GM23248 (cell line): ENCODE measurements around the gene ASB4. TPM values are rescaled to one million over a fixed set of nuclear protein-coding genes. Genes with fewer than 3 reads are reported as not detected.

ENCODE experiments used
- DNase-seq: peaks from one replicate; pipeline ENCODE4 v3.0.0-alpha.2; 2015
- H2AFZ ChIP-seq: fragments of 200-600 bp; sonication (generic); 2 replicates; pipeline ENCODE4 v1.6.1; 2016; ENCODE audit warnings: antibody characterized with exemption
- H3F3A ChIP-seq: fragments of 200-600 bp; sonication (generic); 2 replicates; pipeline ENCODE4 v1.6.1; 2016; ENCODE audit warnings: mild to moderate bottlenecking, antibody characterized with exemption, mixed run types; ENCODE audit not compliant: insufficient read depth
- H3K27ac ChIP-seq: fragments of 200-600 bp; sonication (generic); 2 replicates; pipeline ENCODE4 v1.5.1; 2016; ENCODE audit warnings: mild to moderate bottlenecking
- H3K27me3 ChIP-seq: fragments of 200-600 bp; sonication (generic); replicated peaks from 2 replicates; pipeline ENCODE4 v1.6.1; 2016; ENCODE audit warnings: mild to moderate bottlenecking; ENCODE audit not compliant: insufficient read depth
- H3K36me3 ChIP-seq: fragments of 200-600 bp; sonication (generic); 2 replicates; pipeline ENCODE4 v1.6.1; 2016; ENCODE audit warnings: low read depth, mild to moderate bottlenecking
- H3K4me1 ChIP-seq: fragments of 200-600 bp; sonication (generic); 2 replicates; pipeline ENCODE4 v1.6.1; 2016; ENCODE audit warnings: mild to moderate bottlenecking; ENCODE audit not compliant: insufficient read depth
- H3K4me2 ChIP-seq: fragments of 200-600 bp; sonication (generic); one replicate; pipeline ENCODE4 v1.6.1; 2016; ENCODE audit warnings: mild to moderate bottlenecking; ENCODE audit not compliant: unreplicated experiment
- H3K4me3 ChIP-seq: fragments of 200-600 bp; sonication (generic); 2 replicates; pipeline ENCODE4 v1.5.1; 2016; ENCODE audit warnings: mild to moderate bottlenecking
- H3K79me2 ChIP-seq: fragments of 200-600 bp; sonication (generic); 2 replicates; pipeline ENCODE4 v1.6.1; 2016; ENCODE audit warnings: mild to moderate bottlenecking; ENCODE audit not compliant: insufficient read depth
- H3K9ac ChIP-seq: fragments of 200-600 bp; sonication (generic); 2 replicates; pipeline ENCODE4 v1.6.1; 2016; ENCODE audit warnings: mild to moderate bottlenecking
- H3K9me2 ChIP-seq: fragments of 200-600 bp; sonication (generic); 2 replicates; pipeline ENCODE4 v1.6.1; 2016; ENCODE audit warnings: mixed run types, mild to moderate bottlenecking, moderate library complexity; ENCODE audit not compliant: insufficient read depth
- H3K9me3 ChIP-seq: fragments of 200-600 bp; sonication (generic); one replicate; pipeline ENCODE4 v1.6.1; 2017; ENCODE audit warnings: low read depth
- H4K20me1 ChIP-seq: fragments of 200-600 bp; sonication (generic); 2 replicates; pipeline ENCODE4 v1.6.0; 2016; ENCODE audit not compliant: insufficient read depth
- EZH2 ChIP-seq: fragments of 200-600 bp; sonication (generic); IDR thresholded peaks from 2 replicates; pipeline ENCODE4 v1.6.1; 2018; ENCODE audit warnings: antibody characterized with exemption, mild to moderate bottlenecking; ENCODE audit not compliant: insufficient read depth, poor library complexity, severe bottlenecking
- EZH2phosphoT487 ChIP-seq: fragments of 200-600 bp; sonication (generic); IDR thresholded peaks from 2 replicates; pipeline ENCODE4 v1.6.1; 2018; ENCODE audit warnings: antibody characterized with exemption, moderate library complexity, mild to moderate bottlenecking, low read depth; ENCODE audit not compliant: insufficient read depth
- WGBS, 2 experiments: methylation state at CpG; one replicate each; pipeline ENCODE4 v1.1.6; 2015 to 2017; ENCODE audit warnings: low lambda C conversion rate in 2 of 2, low coverage in 1 of 2; ENCODE audit errors: missing lambda C conversion rate in 2 of 2; 5-methylcytosine and 5-hydroxymethylcytosine counted together
- in situ Hi-C: fragments of 300-500 bp; cut with MboI; formaldehyde crosslinking; loops from 2 replicates; pipeline ENCODE4 v1.15.0; 2020
- polyA plus RNA-seq: library from polyadenylated mRNA; unstranded; fragments of >200 nt; fragmentation: Nextera tagmentation; extraction: Ambion mirVana; gene quantifications from 2 replicates; pipeline ENCODE4 v1.2.1, GENCODE V29; 2016
- total RNA-seq: library from RNA; depleted of rRNA; stranded (reverse); fragments of >200 nt; shearing (Covaris generic); gene quantifications from 2 replicates; pipeline ENCODE4 v1.2.3, GENCODE V29; 2014

The ASB4 gene
- total and polyA plus RNA-seq, 2 experiments from 2014 or later = not detected

GRCh38 chr7:95467912-95468607, 17.7 kb upstream of the ASB4 start:
- H3K9ac ChIP-seq = no peak overlapping the region
- in situ Hi-C loops = no loop called here
- H2AFZ ChIP-seq = no peak overlapping the region
- no peaks in the 10 kb centered on the region; the same call in 1 of the 2 replicates for H3F3A ChIP-seq
- no peak overlapping the region for H3K4me3 ChIP-seq
- H3K9me2 ChIP-seq = no peaks in the 10 kb centered on the region
- no peaks in the 10 kb centered on the region for H3K9me3 ChIP-seq
- peaks cover 7% of the 10 kb centered on the region; the same call in 1 of the 2 replicates for H3K4me1 ChIP-seq
- H3K4me2 ChIP-seq = no peak overlapping the region
- no peaks in the 10 kb centered on the region for H3K27me3 ChIP-seq
- H3K27ac ChIP-seq = no peak overlapping the region
- no peaks in the 10 kb centered on the region for H3K79me2 ChIP-seq
- no peaks in the 10 kb centered on the region for H4K20me1 ChIP-seq
- TF ChIP-seq EZH2 (no peak), EZH2phosphoT487 (no peak)
- DNase-seq = no peak
- no peaks in the 10 kb centered on the region for H3K36me3 ChIP-seq
- 82 to 100% methylated on average over 1 of the region's 1 CpG for WGBS, 2 experiments

DNA sequence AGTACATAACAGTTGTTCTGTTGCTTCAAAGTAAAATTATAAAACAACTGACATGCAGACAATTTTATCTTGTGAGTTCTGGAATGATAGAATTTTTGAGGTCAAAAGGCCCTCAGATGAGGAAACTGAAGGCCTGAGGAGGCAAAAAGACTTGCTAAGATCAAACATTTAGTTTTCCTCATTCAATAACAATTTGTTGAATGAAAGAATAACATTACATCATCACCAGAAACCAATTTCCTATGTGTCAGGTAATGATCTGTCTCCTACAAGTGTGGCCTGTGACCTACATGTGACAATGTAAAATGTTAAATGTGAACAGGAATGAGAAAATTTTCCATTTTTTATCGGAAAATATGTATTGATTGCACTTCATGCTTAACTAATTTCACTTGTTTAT, 16.6 kb upstream of the ASB4 start:
- in situ Hi-C loops = no loop called here
- no peaks in the 10 kb centered on the region for H3K36me3 ChIP-seq
- TF ChIP-seq EZH2phosphoT487 (no peak), EZH2 (no peak)
- no peaks in the 10 kb centered on the region for H4K20me1 ChIP-seq
- H2AFZ ChIP-seq = no peak overlapping the region
- H3K9ac ChIP-seq = no peak overlapping the region
- H3K79me2 ChIP-seq = no peaks in the 10 kb centered on the region
- no peaks in the 10 kb centered on the region for H3K27me3 ChIP-seq
- WGBS, 2 experiments = 91 to 100% methylated on average over 1 of the region's 1 CpG
- no peak for DNase-seq
- H3K4me2 ChIP-seq = no peak overlapping the region
- H3F3A ChIP-seq = no peaks in the 10 kb centered on the region; the same call in 1 of the 2 replicates
- peaks cover 7% of the 10 kb centered on the region; the same call in 1 of the 2 replicates for H3K4me1 ChIP-seq
- no peak overlapping the region for H3K27ac ChIP-seq
- H3K9me3 ChIP-seq = no peaks in the 10 kb centered on the region
- H3K9me2 ChIP-seq = no peaks in the 10 kb centered on the region
- H3K4me3 ChIP-seq = no peak overlapping the region

- H3K9me3 ChIP-seq = no peaks in the 10 kb centered on the region
- peaks cover 7% of the 10 kb centered on the region; the same call in 1 of the 2 replicates for H3K4me1 ChIP-seq
- no peak overlapping the region for H3K27ac ChIP-seq
- H4K20me1 ChIP-seq = no peaks in the 10 kb centered on the region
- H3K9me2 ChIP-seq = no peaks in the 10 kb centered on the region
- H3F3A ChIP-seq = no peaks in the 10 kb centered on the region; the same call in 1 of the 2 replicates
- no peaks in the 10 kb centered on the region for H3K27me3 ChIP-seq
- no peak overlapping the region for H3K4me3 ChIP-seq
- no peaks in the 10 kb centered on the region for H3K79me2 ChIP-seq
- no peaks in the 10 kb centered on the region for H3K36me3 ChIP-seq
- in situ Hi-C loops = no loop called here
- no peak overlapping the region for H2AFZ ChIP-seq
- H3K9ac ChIP-seq = no peak overlapping the region
- 81 to 85% methylated on average over 4 of the region's 4 CpGs for WGBS, 2 experiments
- H3K4me2 ChIP-seq = no peak overlapping the region
- no peak for DNase-seq
- TF ChIP-seq EZH2 = no peak
- TF ChIP-seq EZH2phosphoT487 = no peak
Observed at GRCh38 chr7:95469848-95470247, 15.9 kb upstream of the ASB4 start.

GRCh38 chr7:95470452-95470851, 15.3 kb upstream of the ASB4 start:
- Histone ChIP-seq H3K9me2 (no peaks in the 10 kb centered on the region), H3K4me3 (no peak overlapping the region), H3K4me1 (peaks cover 7% of the 10 kb centered on the region; the same call in 1 of the 2 replicates), H3K27me3 (no peaks in the 10 kb centered on the region), H3K36me3 (no peaks in the 10 kb centered on the region), H3K27ac (no peak overlapping the region), H3K79me2 (no peaks in the 10 kb centered on the region), H2AFZ (no peak overlapping the region), H3K4me2 (no peak overlapping the region), H3F3A (no peaks in the 10 kb centered on the region; the same call in 1 of the 2 replicates), H3K9ac (no peak overlapping the region), H3K9me3 (no peaks in the 10 kb centered on the region), H4K20me1 (no peaks in the 10 kb centered on the region)
- WGBS, 2 experiments = 38 to 40% methylated on average over 3 of the region's 3 CpGs
- no peak for TF ChIP-seq EZH2phosphoT487
- in situ Hi-C loops = no loop called here
- DNase-seq = peak; percentile 46
